Measurements from ENCODE around the gene DCX. TPM values are rescaled to one million over a fixed set of nuclear protein-coding genes. Genes with fewer than 3 reads are reported as not detected.

DCX gene
- total RNA-seq, 1 experiment from 2014 or later: not detected

DNA sequence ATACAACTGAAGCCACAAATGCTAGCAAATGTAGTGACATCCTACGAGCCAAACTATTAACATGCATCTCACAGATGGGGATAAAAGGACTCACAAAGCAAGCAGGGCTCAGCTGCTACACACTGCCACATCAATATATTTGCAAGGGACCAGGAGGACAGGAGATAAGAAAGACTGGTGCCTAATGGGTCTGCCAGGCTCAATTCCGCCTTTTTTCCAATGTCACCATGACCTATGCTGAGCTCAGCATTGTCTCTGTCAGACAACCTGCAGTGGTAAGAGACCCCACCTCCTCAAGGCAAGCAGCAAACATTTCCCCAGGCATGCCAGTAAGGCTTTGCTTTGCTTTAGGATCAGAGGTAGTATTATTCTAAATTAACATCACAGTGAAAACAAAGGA lies 435 bp downstream of the DCX start:
- Histone ChIP-seq H3K4me3 (no peak overlapping the region), H3K4me2 (no peak overlapping the region), H3K36me3 (ENCODE audit: low read depth) (no peaks in the 10 kb centered on the region), H4K20me1 (ENCODE audit: insufficient read depth) (no peaks in the 10 kb centered on the region), H2AFZ (no peak overlapping the region), H3K79me2 (ENCODE audit: low read depth) (no peaks in the 10 kb centered on the region), H3K27me3 (ENCODE audit: insufficient read depth, low read depth) (peaks cover 12% of the 10 kb centered on the region; the same call in 1 of the 2 replicates), H3K4me1 (replicated peaks; ENCODE audit: insufficient read depth) (no peaks in the 10 kb centered on the region), H3K9me3 (ENCODE audit: insufficient read depth, low read depth) (no peaks in the 10 kb centered on the region; the same call in 1 of the 2 replicates), H3F3A (ENCODE audit: insufficient read depth, low read depth) (no peaks in the 10 kb centered on the region), H3K27ac (no peak overlapping the region), H3K9me2 (ENCODE audit: insufficient read depth) (no peaks in the 10 kb centered on the region)
- ChIA-PET CTCF (no interaction called here), POLR2A (ENCODE audit: unreplicated experiment) (no interaction called here)
- no TSS peak for BruUV-seq (replicated peaks)
- no peak for DNase-seq
- TF ChIP-seq, protein P1, sequence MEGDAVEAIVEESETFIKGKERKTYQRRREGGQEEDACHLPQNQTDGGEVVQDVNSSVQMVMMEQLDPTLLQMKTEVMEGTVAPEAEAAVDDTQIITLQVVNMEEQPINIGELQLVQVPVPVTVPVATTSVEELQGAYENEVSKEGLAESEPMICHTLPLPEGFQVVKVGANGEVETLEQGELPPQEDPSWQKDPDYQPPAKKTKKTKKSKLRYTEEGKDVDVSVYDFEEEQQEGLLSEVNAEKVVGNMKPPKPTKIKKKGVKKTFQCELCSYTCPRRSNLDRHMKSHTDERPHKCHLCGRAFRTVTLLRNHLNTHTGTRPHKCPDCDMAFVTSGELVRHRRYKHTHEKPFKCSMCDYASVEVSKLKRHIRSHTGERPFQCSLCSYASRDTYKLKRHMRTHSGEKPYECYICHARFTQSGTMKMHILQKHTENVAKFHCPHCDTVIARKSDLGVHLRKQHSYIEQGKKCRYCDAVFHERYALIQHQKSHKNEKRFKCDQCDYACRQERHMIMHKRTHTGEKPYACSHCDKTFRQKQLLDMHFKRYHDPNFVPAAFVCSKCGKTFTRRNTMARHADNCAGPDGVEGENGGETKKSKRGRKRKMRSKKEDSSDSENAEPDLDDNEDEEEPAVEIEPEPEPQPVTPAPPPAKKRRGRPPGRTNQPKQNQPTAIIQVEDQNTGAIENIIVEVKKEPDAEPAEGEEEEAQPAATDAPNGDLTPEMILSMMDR (conservative IDR thresholded peaks at IDR 0.05): no peak
- TF ChIP-seq EZH2 (IDR thresholded peaks at IDR 0.05; ENCODE audit: low read depth): no peak
- intact Hi-C loops (cut with micrococcal nuclease; ENCODE audit: unreplicated experiment): no loop called here

DNA sequence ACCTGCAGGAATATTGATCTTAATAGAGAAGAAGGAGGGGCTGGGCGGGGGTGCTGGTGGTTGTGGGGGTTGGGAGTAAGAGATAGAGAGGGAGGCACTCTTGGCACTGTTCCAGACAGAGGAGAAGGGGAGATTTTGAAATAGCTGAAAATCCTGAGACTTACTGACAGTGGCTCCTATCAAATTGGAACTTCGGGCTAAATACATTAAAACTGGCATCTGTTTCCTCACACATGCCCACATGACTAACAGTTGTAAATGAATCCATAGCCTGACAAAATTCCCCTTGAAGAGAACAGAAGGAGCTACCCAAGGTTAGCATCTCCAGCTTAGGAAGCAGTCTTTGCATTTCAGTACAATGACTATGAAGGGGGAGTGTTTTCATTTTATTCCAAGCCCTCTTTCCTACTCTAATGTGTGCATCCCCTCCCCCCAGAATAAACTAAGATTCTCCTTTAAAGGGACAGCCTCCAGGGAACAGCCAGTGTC lies 1.4 kb downstream of the DCX start:
- Histone ChIP-seq H3K79me2 (ENCODE audit: low read depth) (no peaks in the 10 kb centered on the region), H3F3A (ENCODE audit: insufficient read depth, low read depth) (no peaks in the 10 kb centered on the region), H3K4me2 (no peak overlapping the region), H3K9me2 (ENCODE audit: insufficient read depth) (no peaks in the 10 kb centered on the region), H2AFZ (no peak overlapping the region), H3K36me3 (ENCODE audit: low read depth) (no peaks in the 10 kb centered on the region), H3K4me1 (replicated peaks; ENCODE audit: insufficient read depth) (no peaks in the 10 kb centered on the region), H3K27me3 (ENCODE audit: insufficient read depth, low read depth) (peaks cover 12% of the 10 kb centered on the region; the same call in 1 of the 2 replicates), H3K27ac (no peak overlapping the region), H3K4me3 (no peak overlapping the region), H4K20me1 (ENCODE audit: insufficient read depth) (no peaks in the 10 kb centered on the region), H3K9me3 (ENCODE audit: insufficient read depth, low read depth) (no peaks in the 10 kb centered on the region; the same call in 1 of the 2 replicates)
- ChIA-PET CTCF (no interaction called here), POLR2A (ENCODE audit: unreplicated experiment) (no interaction called here)
- intact Hi-C loops (cut with micrococcal nuclease; ENCODE audit: unreplicated experiment): no loop called here
- TF ChIP-seq EZH2 (IDR thresholded peaks at IDR 0.05; ENCODE audit: low read depth): no peak
- TF ChIP-seq, protein P1 (conservative IDR thresholded peaks at IDR 0.05): no peak
- no peak for DNase-seq
- BruUV-seq (replicated peaks): no TSS peak

DNA sequence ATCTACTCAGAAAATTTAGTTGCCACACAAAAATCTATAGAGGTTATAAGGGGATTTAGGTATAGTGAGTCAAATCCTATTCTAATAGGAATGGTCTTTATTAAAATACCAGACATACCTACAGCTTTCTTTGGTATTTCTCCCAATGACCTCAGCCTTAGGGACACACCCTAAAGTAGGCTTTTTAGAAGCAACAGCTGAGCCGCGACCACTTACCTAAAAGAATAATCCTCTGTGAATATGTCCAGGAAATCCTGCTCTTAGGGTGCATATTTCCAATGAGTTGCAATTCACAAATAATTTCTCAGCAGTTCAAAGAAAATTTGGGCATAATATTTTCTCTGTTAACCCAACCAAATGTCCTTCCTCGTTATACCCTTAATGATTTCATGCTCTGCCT lies 2.7 kb downstream of the DCX start:
- Histone ChIP-seq H3F3A (ENCODE audit: insufficient read depth, low read depth) (no peaks in the 10 kb centered on the region), H3K36me3 (ENCODE audit: low read depth) (no peaks in the 10 kb centered on the region), H2AFZ (no peak overlapping the region), H4K20me1 (ENCODE audit: insufficient read depth) (no peaks in the 10 kb centered on the region), H3K27me3 (ENCODE audit: insufficient read depth, low read depth) (peaks cover 15% of the 10 kb centered on the region), H3K4me2 (no peak overlapping the region), H3K9me2 (ENCODE audit: insufficient read depth) (no peaks in the 10 kb centered on the region), H3K9me3 (ENCODE audit: insufficient read depth, low read depth) (no peaks in the 10 kb centered on the region; the same call in 1 of the 2 replicates), H3K79me2 (ENCODE audit: low read depth) (no peaks in the 10 kb centered on the region), H3K4me3 (no peak overlapping the region), H3K4me1 (replicated peaks; ENCODE audit: insufficient read depth) (no peaks in the 10 kb centered on the region), H3K27ac (no peak overlapping the region)
- CTCF ChIA-PET: no interaction called here
- POLR2A ChIA-PET (ENCODE audit: unreplicated experiment): no interaction called here
- intact Hi-C loops (cut with micrococcal nuclease; ENCODE audit: unreplicated experiment): no loop called here
- DNase-seq: no peak
- no TSS peak for BruUV-seq (replicated peaks)
- no peak for TF ChIP-seq EZH2 (IDR thresholded peaks at IDR 0.05; ENCODE audit: low read depth)
- TF ChIP-seq, protein P1 (conservative IDR thresholded peaks at IDR 0.05): no peak
